Measurements from ENCODE around the gene CPED1.
"Not testable (repeated sequence)": the region's sequence is repeated elsewhere in the genome, so short reads cannot be mapped to it uniquely, and the experiment has no call there.

Gene CPED1

DNA sequence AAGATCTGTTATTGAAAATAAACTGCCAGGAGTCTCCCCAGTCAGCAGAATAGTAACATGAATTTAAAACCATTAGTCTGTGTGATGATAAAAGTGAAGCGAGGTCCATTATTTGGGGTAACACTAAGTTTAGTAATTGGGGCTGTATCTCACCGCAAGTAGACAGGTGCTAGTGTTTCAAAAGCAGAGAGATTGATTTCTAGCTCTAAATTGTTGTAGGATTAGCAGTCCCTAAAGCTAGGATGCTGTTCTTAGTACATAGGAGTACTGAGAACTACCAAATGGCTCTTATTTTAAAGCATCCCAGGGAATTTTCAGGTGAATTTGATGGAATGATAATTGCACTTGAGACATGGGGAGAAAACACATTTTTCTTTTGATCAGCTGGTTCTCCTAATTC is 70.5 kb downstream of the CPED1 start (continued):
- TF ChIP-seq ZNF354C (tag by site-specific recombination; IDR thresholded peaks at IDR 0.05; ENCODE audit: borderline replicate concordance, low read depth) (no peak), ZNF571 (tag by site-specific recombination; IDR thresholded peaks at IDR 0.05) (no peak), REPIN1 (tag by site-specific recombination; IDR thresholded peaks at IDR 0.05; ENCODE audit: low read depth) (no peak)

DNA sequence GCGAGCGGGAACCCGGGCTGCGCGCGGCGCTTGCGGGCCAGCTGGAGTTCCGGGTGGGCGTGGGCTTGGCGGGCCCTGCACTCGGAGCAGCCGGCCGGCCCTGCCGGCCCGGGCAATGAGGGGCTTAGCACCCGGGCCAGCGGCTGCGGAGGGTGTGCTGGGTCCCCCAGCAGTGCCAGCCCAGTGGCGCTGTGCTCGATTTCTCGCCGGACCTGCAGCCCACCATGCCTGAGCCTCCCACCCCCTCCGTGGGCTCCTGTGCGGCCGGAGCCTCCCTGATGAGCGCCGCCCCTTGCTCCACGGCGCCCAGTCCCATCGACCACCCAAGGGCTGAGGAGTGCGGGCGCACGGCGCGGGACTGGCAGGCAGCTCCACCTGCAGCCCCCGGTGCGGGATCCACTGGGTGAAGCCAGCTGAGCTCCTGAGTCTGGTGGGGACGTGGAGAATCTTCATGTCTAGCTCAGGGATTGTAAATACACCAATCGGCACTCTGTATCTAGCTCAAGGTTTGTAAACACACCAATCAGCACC is 71.5 kb downstream of the CPED1 start:
- H3K4me1 ChIP-seq (ENCODE audit: control insufficient read depth, insufficient read depth, low read length); H3K36me3 ChIP-seq (ENCODE audit: control insufficient read depth in 2 of 2, insufficient read depth in 1 of 2, low read length in 2 of 2); H3K4me3 ChIP-seq (ENCODE audit: low read depth, low read length); POLR2A ChIA-PET; H3K9me3 ChIP-seq (ENCODE audit: control insufficient read depth, insufficient read depth, low read depth, low read length); H3K27ac ChIP-seq (ENCODE audit: extremely low read depth, low read depth, low read length): not testable (repeated sequence)
- CTCF ChIA-PET, result interaction anchor here (0.7 kb wide), 1 partner anchor 42 kb away, joined by 3 read pairs; no protein-coding TSS in a partner anchor

DNA sequence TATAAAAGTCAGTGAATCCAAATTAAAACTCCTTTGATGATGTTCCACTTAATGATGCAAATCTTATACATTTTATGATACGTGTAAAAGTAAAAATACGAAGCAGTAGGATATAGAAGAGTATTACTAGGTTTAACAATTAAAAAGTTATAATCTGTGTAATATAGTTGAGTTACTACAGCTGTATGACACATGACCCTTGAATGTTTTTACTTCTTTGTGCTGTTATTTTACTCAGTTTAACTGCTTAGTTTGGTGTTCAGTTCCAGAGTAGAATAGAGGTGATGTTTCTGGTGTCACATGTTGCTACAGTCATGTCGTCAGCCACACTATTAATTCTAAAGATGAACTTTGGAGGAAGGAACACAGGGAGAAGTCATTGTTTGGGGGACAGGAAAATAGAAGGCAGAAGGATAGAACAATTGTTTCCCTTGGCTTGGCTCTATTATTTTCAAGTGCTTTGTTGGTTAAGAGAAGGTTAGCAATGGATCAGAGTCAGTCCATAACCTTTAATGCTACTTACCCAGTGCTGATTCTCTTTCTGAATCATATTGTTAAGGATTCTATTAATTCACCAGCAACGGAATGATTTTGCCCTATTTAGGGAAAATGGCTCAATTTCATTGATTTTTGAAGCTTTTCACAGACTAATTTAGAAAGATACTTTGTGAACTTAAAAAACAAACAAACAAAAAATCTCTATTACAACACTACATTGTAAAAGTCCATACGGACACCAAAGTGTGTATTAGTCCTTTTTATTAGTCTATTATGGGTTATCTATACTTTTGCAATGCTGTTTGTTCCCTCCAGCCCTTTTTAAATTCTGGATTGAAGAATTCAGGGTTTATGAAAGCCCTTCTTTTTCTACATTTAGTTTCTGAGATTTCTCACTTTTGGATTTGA is 73.4 kb downstream of the CPED1 start:
- Histone ChIP-seq H3K27ac (ENCODE audit: extremely low read depth, low read depth, low read length) (no peak overlapping the region), H3K36me3 (ENCODE audit: control insufficient read depth in 2 of 2, insufficient read depth in 1 of 2, low read length in 2 of 2) (no peaks in the 10 kb centered on the region), H3K4me1 (ENCODE audit: control insufficient read depth, insufficient read depth, low read length) (no peaks in the 10 kb centered on the region), H3K9me3 (ENCODE audit: control insufficient read depth, insufficient read depth, low read depth, low read length) (no peaks in the 10 kb centered on the region), H3K4me3 (ENCODE audit: low read depth, low read length) (no peak overlapping the region)
- TF ChIP-seq, protein P1, sequence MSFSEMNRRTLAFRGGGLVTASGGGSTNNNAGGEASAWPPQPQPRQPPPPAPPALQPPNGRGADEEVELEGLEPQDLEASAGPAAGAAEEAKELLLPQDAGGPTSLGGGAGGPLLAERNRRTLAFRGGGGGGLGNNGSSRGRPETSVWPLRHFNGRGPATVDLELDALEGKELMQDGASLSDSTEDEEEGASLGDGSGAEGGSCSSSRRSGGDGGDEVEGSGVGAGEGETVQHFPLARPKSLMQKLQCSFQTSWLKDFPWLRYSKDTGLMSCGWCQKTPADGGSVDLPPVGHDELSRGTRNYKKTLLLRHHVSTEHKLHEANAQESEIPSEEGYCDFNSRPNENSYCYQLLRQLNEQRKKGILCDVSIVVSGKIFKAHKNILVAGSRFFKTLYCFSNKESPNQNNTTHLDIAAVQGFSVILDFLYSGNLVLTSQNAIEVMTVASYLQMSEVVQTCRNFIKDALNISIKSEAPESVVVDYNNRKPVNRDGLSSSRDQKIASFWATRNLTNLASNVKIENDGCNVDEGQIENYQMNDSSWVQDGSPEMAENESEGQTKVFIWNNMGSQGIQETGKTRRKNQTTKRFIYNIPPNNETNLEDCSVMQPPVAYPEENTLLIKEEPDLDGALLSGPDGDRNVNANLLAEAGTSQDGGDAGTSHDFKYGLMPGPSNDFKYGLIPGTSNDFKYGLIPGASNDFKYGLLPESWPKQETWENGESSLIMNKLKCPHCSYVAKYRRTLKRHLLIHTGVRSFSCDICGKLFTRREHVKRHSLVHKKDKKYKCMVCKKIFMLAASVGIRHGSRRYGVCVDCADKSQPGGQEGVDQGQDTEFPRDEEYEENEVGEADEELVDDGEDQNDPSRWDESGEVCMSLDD (tag by site-specific recombination; IDR thresholded peaks at IDR 0.05), result no peak
- TF ChIP-seq ZNF214 (tag by site-specific recombination; IDR thresholded peaks at IDR 0.05; ENCODE audit: borderline replicate concordance), result no peak
- TF ChIP-seq, protein P2, sequence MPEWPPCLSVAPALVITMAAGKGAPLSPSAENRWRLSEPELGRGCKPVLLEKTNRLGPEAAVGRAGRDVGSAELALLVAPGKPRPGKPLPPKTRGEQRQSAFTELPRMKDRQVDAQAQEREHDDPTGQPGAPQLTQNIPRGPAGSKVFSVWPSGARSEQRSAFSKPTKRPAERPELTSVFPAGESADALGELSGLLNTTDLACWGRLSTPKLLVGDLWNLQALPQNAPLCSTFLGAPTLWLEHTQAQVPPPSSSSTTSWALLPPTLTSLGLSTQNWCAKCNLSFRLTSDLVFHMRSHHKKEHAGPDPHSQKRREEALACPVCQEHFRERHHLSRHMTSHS (tag by site-specific recombination; IDR thresholded peaks at IDR 0.05), result no peak
- no peak for TF ChIP-seq ZNF658 (tag by site-specific recombination; IDR thresholded peaks at IDR 0.05)
- TF ChIP-seq ZNF341 (tag by site-specific recombination; IDR thresholded peaks at IDR 0.05; ENCODE audit: low read depth), result no peak
- no peak for TF ChIP-seq ZSCAN23 (tag by site-specific recombination; IDR thresholded peaks at IDR 0.05)
- TF ChIP-seq RBAK (tag by site-specific recombination; IDR thresholded peaks at IDR 0.05), result no peak
- ChIA-PET CTCF (no interaction called here), POLR2A (no interaction called here)

DNA sequence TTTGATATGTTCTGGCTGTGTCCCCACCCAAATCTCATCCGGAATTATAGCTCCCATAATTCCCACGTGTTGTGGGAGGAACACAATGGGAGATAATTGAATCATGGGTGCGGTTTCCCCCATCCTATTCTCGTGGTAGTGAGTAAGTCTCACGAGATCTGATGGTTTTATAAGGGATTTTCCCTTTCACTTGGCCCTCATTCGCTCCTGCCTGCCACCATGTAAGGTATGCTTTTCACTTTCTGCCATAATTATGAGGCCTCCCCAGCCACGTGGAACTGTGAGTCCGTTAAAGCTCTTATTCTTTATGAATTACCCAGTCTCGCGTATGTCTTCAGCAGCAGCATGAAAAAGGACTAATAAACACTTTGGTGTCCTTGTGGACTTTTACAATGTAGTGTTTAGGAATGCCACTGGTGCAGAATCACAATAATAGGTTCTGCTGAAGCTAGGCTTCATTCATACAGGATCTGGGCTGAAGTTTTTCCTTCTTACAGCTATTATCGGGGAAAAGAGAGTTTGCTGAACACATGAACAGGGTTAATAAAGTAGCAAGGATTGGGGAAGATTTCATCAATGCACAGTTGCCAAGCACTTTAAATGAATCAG is 74.3 kb downstream of the CPED1 start:
- Histone ChIP-seq H3K27ac (ENCODE audit: extremely low read depth, low read depth, low read length) (no peak overlapping the region), H3K4me1 (ENCODE audit: control insufficient read depth, insufficient read depth, low read length) (no peaks in the 10 kb centered on the region), H3K4me3 (ENCODE audit: low read depth, low read length) (no peak overlapping the region), H3K9me3 (ENCODE audit: control insufficient read depth, insufficient read depth, low read depth, low read length) (no peaks in the 10 kb centered on the region), H3K36me3 (ENCODE audit: control insufficient read depth in 2 of 2, insufficient read depth in 1 of 2, low read length in 2 of 2) (no peaks in the 10 kb centered on the region)
- TF ChIP-seq ZNF350 (tag by site-specific recombination; IDR thresholded peaks at IDR 0.05) (no peak), MZF1 (tag by site-specific recombination; IDR thresholded peaks at IDR 0.05; ENCODE audit: borderline replicate concordance) (no peak), ZNF544 (tag by site-specific recombination; IDR thresholded peaks at IDR 0.05) (no peak), ZNF776 (tag by site-specific recombination; IDR thresholded peaks at IDR 0.05; ENCODE audit: borderline replicate concordance) (no peak), ZNF138 (tag by site-specific recombination; IDR thresholded peaks at IDR 0.05; ENCODE audit: borderline replicate concordance) (no peak)
- ChIA-PET CTCF (interaction anchor here (0.7 kb wide), 1 partner anchor 45 kb away, joined by 3 read pairs; no protein-coding TSS in a partner anchor), POLR2A (no interaction called here)

DNA sequence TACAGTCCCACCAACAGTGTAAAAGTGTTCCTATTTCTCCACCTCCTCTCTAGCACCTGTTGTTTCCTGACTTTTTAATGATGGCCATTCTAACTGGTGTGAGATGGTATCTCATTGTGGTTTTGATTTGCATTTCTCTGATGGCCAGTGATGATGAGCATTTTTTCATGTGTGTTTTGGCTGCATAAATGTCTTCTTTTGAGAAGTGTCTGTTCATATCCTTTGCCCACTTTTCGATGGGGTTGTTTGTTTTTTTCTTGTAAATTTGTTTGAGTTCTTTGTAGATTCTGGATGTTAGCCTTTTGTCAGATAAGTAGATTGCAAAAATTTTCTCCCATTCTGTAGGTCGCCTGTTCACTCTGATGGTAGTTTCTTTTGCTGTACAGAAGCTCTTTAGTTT is 79.2 kb downstream of the CPED1 start:
- H3K4me1 ChIP-seq (ENCODE audit: control insufficient read depth, insufficient read depth, low read length); H3K27ac ChIP-seq (ENCODE audit: extremely low read depth, low read depth, low read length); H3K4me3 ChIP-seq (ENCODE audit: low read depth, low read length); H3K9me3 ChIP-seq (ENCODE audit: control insufficient read depth, insufficient read depth, low read depth, low read length); H3K36me3 ChIP-seq (ENCODE audit: control insufficient read depth in 2 of 2, insufficient read depth in 1 of 2, low read length in 2 of 2); POLR2A ChIA-PET; CTCF ChIA-PET: not testable (repeated sequence)
